HG03439 (cell line): ENCODE results near the gene CACNA1G.

ENCODE experiments used
- ATAC-seq: cut with Tn5 transposase; IDR thresholded peaks from one replicate; pipeline ENCODE4 v1.9.1; 2021; ENCODE audit warnings: mild to moderate bottlenecking, moderate library complexity; ENCODE audit not compliant: unreplicated experiment

The CACNA1G gene

GRCh38 chr17:50629902-50630301 lies 69.4 kb downstream of the CACNA1G start:
- no peak for ATAC-seq

- no peak for ATAC-seq
Measured at GRCh38 chr17:50630524-50631194, 70.1 kb downstream of the CACNA1G start.

- no peak for ATAC-seq
Measured at GRCh38 chr17:50631195-50631907, 70.8 kb downstream of the CACNA1G start.

GRCh38 chr17:50631908-50632571 lies 71.5 kb downstream of the CACNA1G start:
- ATAC-seq: no peak

GRCh38 chr17:50632637-50633036 lies 72.1 kb downstream of the CACNA1G start:
- no peak for ATAC-seq

GRCh38 chr17:50633683-50634082 lies 73.2 kb downstream of the CACNA1G start:
- ATAC-seq: no peak

GRCh38 chr17:50634224-50634914 lies 73.9 kb downstream of the CACNA1G start, which contains the start of gene ABCC3:
Gene ABCC3, plus strand, starts transcription at chr17:50634881. Its CDS starts 56 bp downstream, at chr17:50634937.
- ATAC-seq: no peak

GRCh38 chr17:50634915-50635731 lies 74.6 kb downstream of the CACNA1G start:
- ATAC-seq: no peak

- no peak for ATAC-seq
Measured at GRCh38 chr17:50635732-50635981, 75.1 kb downstream of the CACNA1G start.

- no peak for ATAC-seq
Measured at GRCh38 chr17:50635982-50636803, 75.7 kb downstream of the CACNA1G start.

GRCh38 chr17:50636804-50637195 lies 76.3 kb downstream of the CACNA1G start:
- ATAC-seq: no peak

GRCh38 chr17:50637829-50638605 lies 77.5 kb downstream of the CACNA1G start:
- no peak for ATAC-seq

- ATAC-seq: no peak
Measured at GRCh38 chr17:50638606-50638965, 78.1 kb downstream of the CACNA1G start.

- no peak for ATAC-seq
Measured at GRCh38 chr17:50638966-50639713, 78.6 kb downstream of the CACNA1G start.

GRCh38 chr17:50640686-50641351 lies 80.3 kb downstream of the CACNA1G start:
- no peak for ATAC-seq

- ATAC-seq: no peak
Measured at GRCh38 chr17:50641357-50641756, 80.8 kb downstream of the CACNA1G start.

GRCh38 chr17:50642071-50642721 lies 81.7 kb downstream of the CACNA1G start:
- no peak for ATAC-seq
